WTC11 (cell line): ENCODE results near the gene ARHGAP23.

Experiments
- ATF3 ChIP-seq: sonication (generic); formaldehyde crosslinking; conservative IDR thresholded peaks from 2 replicates; pipeline ENCODE4 v1.8.1; 2022; ENCODE audit warnings: mild to moderate bottlenecking, missing genetic modification reagents
- CTCF ChIP-seq: fragments of 200-600 bp; IDR thresholded peaks from 2 replicates; pipeline ENCODE4 v1.8.0; 2022; ENCODE audit warnings: antibody characterized with exemption
- IRF1 ChIP-seq: sonication (generic); formaldehyde crosslinking; IDR thresholded peaks from 2 replicates; pipeline ENCODE4 v1.8.0; 2023; ENCODE audit warnings: missing genetic modification reagents
- JUN ChIP-seq: sonication (generic); formaldehyde crosslinking; IDR thresholded peaks from 2 replicates; pipeline ENCODE4 v1.8.0; 2023; ENCODE audit warnings: mild to moderate bottlenecking, missing genetic modification reagents
- MAX ChIP-seq: sonication (generic); formaldehyde crosslinking; IDR thresholded peaks from 2 replicates; pipeline ENCODE4 v1.8.0; 2022; ENCODE audit warnings: mild to moderate bottlenecking, missing genetic modification reagents
- NFE2L1 ChIP-seq: sonication (generic); formaldehyde crosslinking; IDR thresholded peaks from 2 replicates; pipeline ENCODE4 v1.8.1; 2023; ENCODE audit warnings: missing genetic modification reagents
- NFYB ChIP-seq: sonication (generic); formaldehyde crosslinking; conservative IDR thresholded peaks from 2 replicates; pipeline ENCODE4 v1.8.0; 2022; ENCODE audit warnings: low read depth, missing genetic modification reagents
- NR2C2 ChIP-seq: sonication (generic); formaldehyde crosslinking; IDR thresholded peaks from 2 replicates; pipeline ENCODE4 v1.8.0; 2022; ENCODE audit warnings: mild to moderate bottlenecking, missing genetic modification reagents
- RELA ChIP-seq: sonication (generic); formaldehyde crosslinking; IDR thresholded peaks from 2 replicates; pipeline ENCODE4 v1.8.1; 2022; ENCODE audit warnings: missing genetic modification reagents, mild to moderate bottlenecking, borderline replicate concordance
- SP1 ChIP-seq: sonication (generic); formaldehyde crosslinking; conservative IDR thresholded peaks from 2 replicates; pipeline ENCODE4 v1.8.1; 2022; ENCODE audit warnings: missing genetic modification reagents
- ZBTB21 ChIP-seq: sonication (generic); formaldehyde crosslinking; IDR thresholded peaks from 2 replicates; pipeline ENCODE4 v1.8.1; 2023; ENCODE audit warnings: mild to moderate bottlenecking, missing genetic modification reagents, borderline replicate concordance
- ZNF423 ChIP-seq: fragments of 250-450 bp; sonication (Bioruptor Pico); IDR thresholded peaks from 2 replicates; pipeline ENCODE4 v2.1.2; 2022; ENCODE audit warnings: mild to moderate bottlenecking, moderate library complexity

GRCh38 chr17:38460082-38460715 is 31.9 kb downstream of the ARHGAP23 start:
- TF ChIP-seq ATF3 (CRISPR knock-in tag) (no peak), CTCF (no peak), RELA (no peak), IRF1 (no peak), NFE2L1 (CRISPR knock-in tag) (no peak), NR2C2 (CRISPR knock-in tag) (no peak), MAX (CRISPR knock-in tag) (no peak), SP1 (no peak), NFYB (CRISPR knock-in tag) (no peak), ZNF423 (CRISPR knock-in tag) (no peak), JUN (CRISPR knock-in tag) (no peak), ZBTB21 (CRISPR knock-in tag) (no peak)
